H1 (cell line): ENCODE results near the gene LPAR4. TPM values are rescaled to one million over a fixed set of nuclear protein-coding genes. Genes with fewer than 3 reads are reported as not detected.

Source experiments
- CTCF ChIA-PET: fragments of 300-600 bp; sonication (Branson Sonifier 250); formaldehyde crosslinking; loops from one replicate; lab custom pipeline; 2021; ENCODE audit not compliant: partially characterized antibody; lab: Charles Lee
- POLR2A ChIA-PET: fragments of 300-600 bp; sonication (Branson Sonifier 250); formaldehyde crosslinking; loops from one replicate; lab custom pipeline; 2021; ENCODE audit warnings: inconsistent platforms; ENCODE audit not compliant: partially characterized antibody; lab: Charles Lee
- DNase-seq, 2 experiments: peaks; one replicate each; pipeline versions ENCODE4 v3.0.0 to v3.0.0-alpha.2; 2010 to 2022; ENCODE audit warnings: low spot score in 2 of 2, low read depth in 1 of 2, mixed read lengths in 1 of 2
- FAIRE-seq: peaks from 2 replicates; lab custom pipeline; 2011; peaks lifted over from hg19 to GRCh38; lab: Jason Lieb, UNC
- H2AFZ ChIP-seq: 2 replicates; pipeline ENCODE4 v1.8.1; 2012; ENCODE audit warnings: low read length, inconsistent platforms
- H2AK5ac ChIP-seq: 2 replicates; pipeline ENCODE4 v1.6.1; 2013; ENCODE audit warnings: low read depth, low read length
- H2BK120ac ChIP-seq: replicated peaks from 2 replicates; pipeline ENCODE3; 2013; ENCODE audit warnings: low read depth, low read length, inconsistent platforms
- H2BK12ac ChIP-seq: 2 replicates; pipeline ENCODE4 v1.6.1; 2013; ENCODE audit warnings: low read depth, low read length
- H2BK15ac ChIP-seq: 2 replicates; pipeline ENCODE4 v1.6.1; 2013; ENCODE audit warnings: low read length
- H2BK20ac ChIP-seq: 2 replicates; pipeline ENCODE4 v1.6.1; 2013; ENCODE audit warnings: low read length
- H2BK5ac ChIP-seq: 2 replicates; pipeline ENCODE4 v1.6.1; 2013; ENCODE audit warnings: low read depth, low read length
- H3K14ac ChIP-seq: 2 replicates; pipeline ENCODE4 v1.6.1; 2013; ENCODE audit warnings: inconsistent platforms; ENCODE audit not compliant: insufficient read length
- H3K18ac ChIP-seq: 2 replicates; pipeline ENCODE4 v1.6.1; 2013; ENCODE audit warnings: low read length; ENCODE audit errors: extremely low read depth
- H3K23ac ChIP-seq: 2 replicates; pipeline ENCODE4 v1.6.1; 2013; ENCODE audit warnings: inconsistent platforms; ENCODE audit not compliant: insufficient read length
- H3K23me2 ChIP-seq: 2 replicates; pipeline ENCODE4 v1.6.1; 2013; ENCODE audit warnings: low read depth, low read length
- H3K27ac ChIP-seq: 2 replicates; pipeline ENCODE4 v1.6.1; 2011; ENCODE audit warnings: low read depth, low read length, inconsistent platforms
- H3K27me3 ChIP-seq, 4 experiments: replicated peaks in 1 of 4; 1 replicate in 1 of 4; 2 replicates in 3 of 4; pipeline versions ENCODE4 v1.6.1 to v1.8.1; 2011 to 2013; ENCODE audit warnings: low read length in 3 of 4, mild to moderate bottlenecking in 3 of 4, inconsistent platforms in 2 of 4, mixed read lengths in 2 of 4, moderate library complexity in 1 of 4; ENCODE audit not compliant: control insufficient read depth in 3 of 4, insufficient read depth in 3 of 4; ENCODE audit errors: extremely low read depth in 1 of 4
- H3K36me3 ChIP-seq, 4 experiments: 2 replicates each; pipeline versions ENCODE4 v1.6.1 to v1.8.1; 2011 to 2013; ENCODE audit warnings: mild to moderate bottlenecking in 4 of 4, low read length in 3 of 4, moderate library complexity in 2 of 4, control low read depth in 1 of 4, inconsistent platforms in 1 of 4; ENCODE audit not compliant: insufficient read depth in 4 of 4, control insufficient read depth in 2 of 4
- H3K4ac ChIP-seq: replicated peaks from 2 replicates; pipeline ENCODE3; 2013; ENCODE audit warnings: low read length, low read depth, mixed read lengths, inconsistent platforms; ENCODE audit not compliant: insufficient read length
- H3K4me1 ChIP-seq, 4 experiments: replicated peaks in 1 of 4; 1 replicate in 1 of 4; 2 replicates in 3 of 4; pipeline versions ENCODE4 v1.6.1 to v1.8.1; 2011 to 2013; ENCODE audit warnings: low read length in 3 of 4, inconsistent platforms in 2 of 4, mixed read lengths in 1 of 4; ENCODE audit not compliant: insufficient read depth in 4 of 4, control insufficient read depth in 3 of 4
- H3K4me2 ChIP-seq, 2 experiments: 2 replicates each; pipeline versions ENCODE4 v1.6.1 to v1.8.1; 2011 to 2013; ENCODE audit warnings: low read depth in 2 of 2, low read length in 2 of 2, control low read depth in 1 of 2, inconsistent platforms in 1 of 2, mild to moderate bottlenecking in 1 of 2; ENCODE audit not compliant: insufficient read depth in 1 of 2
- H3K4me3 ChIP-seq, 4 experiments: fragments of 200-600, 300-600 bp in 1 of 4; sonication (generic), shearing (Covaris generic), sonication (Bioruptor Twin) in 1 of 4; 2 replicates each; pipeline versions ENCODE4 v1.5.1 to v1.8.1; 2011 to 2016; ENCODE audit warnings: low read length in 4 of 4, low read depth in 3 of 4, control low read depth in 2 of 4, inconsistent platforms in 2 of 4, mild to moderate bottlenecking in 2 of 4, mixed read lengths in 1 of 4, moderate library complexity in 1 of 4; ENCODE audit not compliant: insufficient read depth in 2 of 4; ENCODE audit errors: extremely low read depth in 1 of 4
- H3K56ac ChIP-seq: replicated peaks from 2 replicates; pipeline ENCODE3; 2013; ENCODE audit warnings: low read depth, mild to moderate bottlenecking, mixed read lengths, low read length, inconsistent platforms; ENCODE audit not compliant: insufficient read length
- H3K79me1 ChIP-seq: 2 replicates; pipeline ENCODE4 v1.6.1; 2013; ENCODE audit warnings: low read depth, low read length, control low read depth
- H3K79me2 ChIP-seq, 2 experiments: 2 replicates each; pipeline versions ENCODE4 v1.6.1 to v1.8.1; 2012 to 2013; ENCODE audit warnings: low read length in 2 of 2, mild to moderate bottlenecking in 2 of 2, inconsistent platforms in 1 of 2; ENCODE audit not compliant: insufficient read depth in 2 of 2, control insufficient read depth in 1 of 2
- H3K9ac ChIP-seq, 4 experiments: replicated peaks in 1 of 4; 1 replicate in 1 of 4; 2 replicates in 3 of 4; pipeline versions ENCODE4 v1.6.1 to v1.8.1; 2011 to 2013; ENCODE audit warnings: low read depth in 3 of 4, low read length in 3 of 4, control low read depth in 2 of 4, mild to moderate bottlenecking in 2 of 4, moderate library complexity in 2 of 4, inconsistent platforms in 1 of 4; ENCODE audit errors: extremely low read depth in 1 of 4
- H3K9me3 ChIP-seq, 2 experiments: 2 replicates each; pipeline versions ENCODE4 v1.6.1 to v1.8.1; 2012 to 2013; ENCODE audit warnings: mild to moderate bottlenecking in 2 of 2, moderate library complexity in 2 of 2, control low read depth in 1 of 2, inconsistent platforms in 1 of 2, low read depth in 1 of 2, low read length in 1 of 2, mixed read lengths in 1 of 2; ENCODE audit not compliant: insufficient read depth in 2 of 2
- H4K20me1 ChIP-seq, 2 experiments: replicated peaks in 1 of 2; 2 replicates each; pipeline versions ENCODE3 to v1.8.1; 2011 to 2013; ENCODE audit warnings: inconsistent platforms in 2 of 2, low read length in 2 of 2, mild to moderate bottlenecking in 1 of 2; ENCODE audit not compliant: insufficient read depth in 2 of 2, control insufficient read depth in 1 of 2
- H4K5ac ChIP-seq: 2 replicates; pipeline ENCODE4 v1.6.1; 2013; ENCODE audit warnings: low read length, low read depth, mixed read lengths, inconsistent platforms; ENCODE audit not compliant: insufficient read length
- H4K8ac ChIP-seq: 2 replicates; pipeline ENCODE4 v1.8.0; 2013; ENCODE audit warnings: mild to moderate bottlenecking, moderate library complexity, low read length, inconsistent platforms; ENCODE audit not compliant: insufficient read depth; ENCODE audit errors: extremely low read depth
- H4K91ac ChIP-seq: replicated peaks from 2 replicates; pipeline ENCODE3; 2013; ENCODE audit warnings: low read length, mixed read lengths, inconsistent platforms; ENCODE audit not compliant: insufficient read length
- EZH2 ChIP-seq: fragments of 200-600 bp; sonication (generic); IDR thresholded peaks from 2 replicates; pipeline ENCODE4 v1.7.1; 2012; ENCODE audit warnings: low read depth, mild to moderate bottlenecking, moderate library complexity, low read length, inconsistent platforms; ENCODE audit not compliant: severe bottlenecking
- HDAC6 ChIP-seq: IDR thresholded peaks from one replicate; pipeline ENCODE4 v1.7.1; 2012; ENCODE audit warnings: low read depth, mild to moderate bottlenecking, inconsistent platforms, low read length, moderate library complexity
- RXRA ChIP-seq: IDR thresholded peaks from 2 replicates; pipeline ENCODE4 v1.6.1; 2011; ENCODE audit warnings: low read depth, mild to moderate bottlenecking, low read length, moderate library complexity; ENCODE audit not compliant: insufficient read depth
- SAP30 ChIP-seq: fragments of 300-600 bp; sonication (generic); IDR thresholded peaks from 2 replicates; pipeline ENCODE4 v1.7.1; 2012; ENCODE audit warnings: low read length, moderate library complexity, mild to moderate bottlenecking, inconsistent platforms; ENCODE audit not compliant: insufficient read depth, insufficient replicate concordance
- SRF ChIP-seq: IDR thresholded peaks from 2 replicates; pipeline ENCODE4 v1.6.1; 2011; ENCODE audit warnings: mild to moderate bottlenecking, low read depth, low read length, moderate library complexity
- WGBS, 2 experiments: shearing (Covaris generic) in 1 of 2; methylation state at CpG; one replicate each; pipeline versions ENCODE4 v1.1.6 to v1.1.7; 2013 to 2015; ENCODE audit warnings: low lambda C conversion rate in 2 of 2, mixed read lengths in 2 of 2, inconsistent platforms in 1 of 2, low coverage in 1 of 2, missing lambda C conversion rate in 1 of 2; ENCODE audit not compliant: insufficient replicate concordance in 2 of 2, insufficient coverage in 1 of 2, insufficient read length in 1 of 2; ENCODE audit errors: extremely low coverage in 1 of 2, missing lambda C conversion rate in 1 of 2; 5-methylcytosine and 5-hydroxymethylcytosine counted together
- polyA plus RNA-seq, 7 experiments: library from polyadenylated mRNA; depleted of rRNA in 3 of 7; stranded (reverse) in 5 of 7; unstranded in 2 of 7; fragments of >200 nt in 5 of 7; fragments of 200-250 nt in 2 of 7; gene quantifications; 1 replicate in 5 of 7; 2 replicates in 1 of 7; 4 replicates in 1 of 7; pipeline versions ENCODE4 v1.2.1 to v1.2.3, GENCODE V29; 2011 to 2013; ENCODE audit warnings: missing spikeins in 2 of 7, mixed read lengths in 2 of 7
- total RNA-seq: library from RNA; stranded (reverse); fragmentation: NEBNext Ultra II Directional; extraction: Animal tissue kit (Norgen Biotek cat#: 25700); gene quantifications from 2 replicates; pipeline ENCODE4 v1.2.1, GENCODE V29; 2021

LPAR4 gene
- total and polyA plus RNA-seq, 2 of the 8 experiments (the other 6 are each of a cell fraction or from before 2014, with no cell fraction given), result 7.6 to 16.3 TPM

- Histone ChIP-seq H3K9me3 (no peaks in the 10 kb centered on the region), H3K27me3 (no peaks in the 10 kb centered on the region), H4K91ac (no peak overlapping the region), H2BK120ac (no peak overlapping the region), H3K4me3 (no peak overlapping the region), H3K4me2 (no peak overlapping the region), H3K4me1 (no peaks in the 10 kb centered on the region), H3K36me3 (no peaks in the 10 kb centered on the region), H3K18ac (no peak overlapping the region), H3K56ac (no peak overlapping the region)
- ChIA-PET CTCF (no interaction called here), POLR2A (no interaction called here)
- no peak for DNase-seq
- FAIRE-seq, result no peak
- WGBS, 2 experiments, result 100% methylated on average over 1 of the region's 2 CpGs; no CpG with 5 or more reads in 1 of the 2 experiments
- TF ChIP-seq SRF, result no peak
- no peak for TF ChIP-seq HDAC6
- TF ChIP-seq EZH2, result no peak
- TF ChIP-seq RXRA, result no peak
- TF ChIP-seq SAP30, result no peak
- TF ChIP-seq, all 59 proteins: peak for 0
- no peak overlapping the region for H3K14ac ChIP-seq
- H3K79me1 ChIP-seq, result no peaks in the 10 kb centered on the region
- no peaks in the 10 kb centered on the region for H3K23me2 ChIP-seq
- H3K79me2 ChIP-seq, result no peaks in the 10 kb centered on the region
- no peak overlapping the region for H2BK5ac ChIP-seq
- H2AK5ac ChIP-seq, result no peak overlapping the region
- H3K9ac ChIP-seq, result no peak overlapping the region
- no peak overlapping the region for H2AFZ ChIP-seq
- H3K27ac ChIP-seq, result no peak overlapping the region
- no peak overlapping the region for H4K8ac ChIP-seq
- no peak overlapping the region for H2BK12ac ChIP-seq
- no peak overlapping the region for H2BK20ac ChIP-seq
- H3K23ac ChIP-seq, result no peak overlapping the region
- no peak overlapping the region for H2BK15ac ChIP-seq
- no peaks in the 10 kb centered on the region for H4K20me1 ChIP-seq
- no peak overlapping the region for H3K4ac ChIP-seq
- H4K5ac ChIP-seq, result no peak overlapping the region
Observed at GRCh38 chrX:78725287-78725686, 22.2 kb upstream of the LPAR4 start.
